A549 (cell line): ENCODE measurements around the gene ACOT11.

Experiments used
- CEBPB ChIP-seq, 2 experiments: fragments of >200 bp in 1 of 2; sonication (Bioruptor Twin) in 1 of 2; formaldehyde crosslinking in 1 of 2; IDR thresholded peaks; 2 replicates each; pipeline ENCODE4 v1.6.1; 2012 to 2016
- CTCF ChIP-seq: fragments of >200 bp; sonication (Bioruptor Twin); formaldehyde crosslinking; IDR thresholded peaks from 3 replicates; pipeline ENCODE4 v1.5.1; 2016

- peak; percentile 10; the same call in 1 of the 3 replicates for TF ChIP-seq CTCF
- no peak for TF ChIP-seq CEBPB (IDR thresholded peaks at IDR 0.05)
These were observed at the start of gene ACOT11 for GRCh38 chr1:54547601-54548388.
